ENCODE results near the gene SPEG. TPM values are rescaled to one million over a fixed set of nuclear protein-coding genes. Genes with fewer than 3 reads are reported as not detected.

Gene SPEG
- total and polyA plus RNA-seq, 2 of the 13 experiments (the other 11 are each of a cell fraction or from before 2014, with no cell fraction given): 0.18 to 0.24 TPM

DNA sequence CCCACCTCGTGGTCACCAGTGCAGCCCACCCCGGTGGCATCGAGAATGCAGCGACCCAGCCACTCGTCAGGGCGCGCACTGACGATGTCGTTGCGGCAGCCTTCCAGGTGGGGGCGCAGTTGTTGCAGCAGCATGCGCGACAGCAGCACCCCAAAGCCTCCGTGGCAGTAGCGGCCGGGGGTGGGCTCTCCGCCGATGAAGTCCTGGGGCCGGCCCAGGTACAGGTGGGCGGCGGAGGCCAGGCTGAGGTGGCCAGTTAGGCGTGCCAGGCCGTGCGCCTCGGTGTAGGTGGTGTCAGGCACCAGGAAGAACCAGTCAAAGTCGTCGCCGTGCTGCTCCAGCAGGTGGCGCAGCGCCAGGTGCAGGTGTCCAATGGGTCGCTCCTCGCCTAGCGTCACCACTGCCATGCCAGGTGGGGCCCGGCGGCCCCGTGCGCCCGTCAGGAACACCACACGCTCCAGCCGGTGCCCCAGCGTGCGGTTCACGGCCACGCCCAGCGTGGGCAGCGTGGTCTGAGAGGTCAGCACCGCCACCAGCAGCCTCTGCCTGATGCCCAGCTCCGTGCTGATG, 107.1 kb downstream of the SPEG start (continued):
- TF ChIP-seq, protein P1, sequence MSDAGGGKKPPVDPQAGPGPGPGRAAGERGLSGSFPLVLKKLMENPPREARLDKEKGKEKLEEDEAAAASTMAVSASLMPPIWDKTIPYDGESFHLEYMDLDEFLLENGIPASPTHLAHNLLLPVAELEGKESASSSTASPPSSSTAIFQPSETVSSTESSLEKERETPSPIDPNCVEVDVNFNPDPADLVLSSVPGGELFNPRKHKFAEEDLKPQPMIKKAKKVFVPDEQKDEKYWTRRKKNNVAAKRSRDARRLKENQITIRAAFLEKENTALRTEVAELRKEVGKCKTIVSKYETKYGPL (CRISPR knock-in tag; IDR thresholded peaks at IDR 0.05): no peak
- TF ChIP-seq NFIB (CRISPR knock-in tag; IDR thresholded peaks at IDR 0.05; ENCODE audit: borderline replicate concordance): no peak
- TF ChIP-seq GABPA (IDR thresholded peaks at IDR 0.05; ENCODE audit: low read depth, low read length): no peak
- peak; percentile 19; the same call in 1 of the 2 replicates for TF ChIP-seq GABPA (CRISPR knock-in tag; IDR thresholded peaks at IDR 0.05; ENCODE audit: low read depth)
- peak; percentile 72 for TF ChIP-seq JUN (CRISPR knock-in tag; IDR thresholded peaks at IDR 0.05)
- TF ChIP-seq ZNF792 (CRISPR knock-in tag; IDR thresholded peaks at IDR 0.05): peak; percentile 58; the same call in 1 of the 2 replicates
- no peak; the same call in none of the 2 replicates for TF ChIP-seq KDM5B (CRISPR knock-in tag; IDR thresholded peaks at IDR 0.05; ENCODE audit: borderline replicate concordance)
- TF ChIP-seq SNAI1 (CRISPR knock-in tag; IDR thresholded peaks at IDR 0.05; ENCODE audit: borderline replicate concordance): no peak
- no peak for TF ChIP-seq ZNF703 (CRISPR knock-in tag; IDR thresholded peaks at IDR 0.05; ENCODE audit: borderline replicate concordance)
- TF ChIP-seq SYNCRIP (IDR thresholded peaks at IDR 0.05; ENCODE audit: insufficient read depth, low read depth, low read length): no peak
- no peak for TF ChIP-seq ZNF615 (CRISPR knock-in tag; IDR thresholded peaks at IDR 0.05; ENCODE audit: borderline replicate concordance)
- TF ChIP-seq STAG1 (CRISPR knock-in tag; IDR thresholded peaks at IDR 0.05): peak; percentile 87; the same call in 1 of the 2 replicates
- TF ChIP-seq MZF1 (CRISPR knock-in tag; IDR thresholded peaks at IDR 0.05; ENCODE audit: borderline replicate concordance): no peak
- TF ChIP-seq PHF8 (CRISPR knock-in tag; IDR thresholded peaks at IDR 0.05): peak; percentile 65; the same call in 1 of the 2 replicates
- TF ChIP-seq, protein P2, sequence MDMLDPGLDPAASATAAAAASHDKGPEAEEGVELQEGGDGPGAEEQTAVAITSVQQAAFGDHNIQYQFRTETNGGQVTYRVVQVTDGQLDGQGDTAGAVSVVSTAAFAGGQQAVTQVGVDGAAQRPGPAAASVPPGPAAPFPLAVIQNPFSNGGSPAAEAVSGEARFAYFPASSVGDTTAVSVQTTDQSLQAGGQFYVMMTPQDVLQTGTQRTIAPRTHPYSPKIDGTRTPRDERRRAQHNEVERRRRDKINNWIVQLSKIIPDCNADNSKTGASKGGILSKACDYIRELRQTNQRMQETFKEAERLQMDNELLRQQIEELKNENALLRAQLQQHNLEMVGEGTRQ (IDR thresholded peaks at IDR 0.05; ENCODE audit: low read depth, low read length): no peak
- TF ChIP-seq, protein P2 (CRISPR knock-in tag; IDR thresholded peaks at IDR 0.05; ENCODE audit: borderline replicate concordance): no peak
- peak; percentile 67 for TF ChIP-seq TEAD3 (CRISPR knock-in tag; optimal IDR thresholded peaks at IDR 0.05; ENCODE audit: borderline replicate concordance)
- TF ChIP-seq ZNF788 (CRISPR knock-in tag; IDR thresholded peaks at IDR 0.05; ENCODE audit: borderline replicate concordance): peak; percentile 92; the same call in 1 of the 2 replicates
- TF ChIP-seq, protein P3, sequence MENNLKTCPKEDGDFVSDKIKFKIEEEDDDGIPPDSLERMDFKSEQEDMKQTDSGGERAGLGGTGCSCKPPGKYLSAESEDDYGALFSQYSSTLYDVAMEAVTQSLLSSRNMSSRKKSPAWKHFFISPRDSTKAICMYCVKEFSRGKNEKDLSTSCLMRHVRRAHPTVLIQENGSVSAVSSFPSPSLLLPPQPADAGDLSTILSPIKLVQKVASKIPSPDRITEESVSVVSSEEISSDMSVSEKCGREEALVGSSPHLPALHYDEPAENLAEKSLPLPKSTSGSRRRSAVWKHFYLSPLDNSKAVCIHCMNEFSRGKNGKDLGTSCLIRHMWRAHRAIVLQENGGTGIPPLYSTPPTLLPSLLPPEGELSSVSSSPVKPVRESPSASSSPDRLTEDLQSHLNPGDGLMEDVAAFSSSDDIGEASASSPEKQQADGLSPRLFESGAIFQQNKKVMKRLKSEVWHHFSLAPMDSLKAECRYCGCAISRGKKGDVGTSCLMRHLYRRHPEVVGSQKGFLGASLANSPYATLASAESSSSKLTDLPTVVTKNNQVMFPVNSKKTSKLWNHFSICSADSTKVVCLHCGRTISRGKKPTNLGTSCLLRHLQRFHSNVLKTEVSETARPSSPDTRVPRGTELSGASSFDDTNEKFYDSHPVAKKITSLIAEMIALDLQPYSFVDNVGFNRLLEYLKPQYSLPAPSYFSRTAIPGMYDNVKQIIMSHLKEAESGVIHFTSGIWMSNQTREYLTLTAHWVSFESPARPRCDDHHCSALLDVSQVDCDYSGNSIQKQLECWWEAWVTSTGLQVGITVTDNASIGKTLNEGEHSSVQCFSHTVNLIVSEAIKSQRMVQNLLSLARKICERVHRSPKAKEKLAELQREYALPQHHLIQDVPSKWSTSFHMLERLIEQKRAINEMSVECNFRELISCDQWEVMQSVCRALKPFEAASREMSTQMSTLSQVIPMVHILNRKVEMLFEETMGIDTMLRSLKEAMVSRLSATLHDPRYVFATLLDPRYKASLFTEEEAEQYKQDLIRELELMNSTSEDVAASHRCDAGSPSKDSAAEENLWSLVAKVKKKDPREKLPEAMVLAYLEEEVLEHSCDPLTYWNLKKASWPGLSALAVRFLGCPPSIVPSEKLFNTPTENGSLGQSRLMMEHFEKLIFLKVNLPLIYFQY (CRISPR knock-in tag; IDR thresholded peaks at IDR 0.05; ENCODE audit: borderline replicate concordance): peak; percentile 85; the same call in 1 of the 2 replicates
- 0 out of 2 replicates have a peak, but pooled peaks have one; percentile 63 for TF ChIP-seq BRCA1 (CRISPR knock-in tag; IDR thresholded peaks at IDR 0.05)
- no peak for TF ChIP-seq ZFP37 (CRISPR knock-in tag; IDR thresholded peaks at IDR 0.05; ENCODE audit: borderline replicate concordance)
- TF ChIP-seq ZNF329 (CRISPR knock-in tag; IDR thresholded peaks at IDR 0.05; ENCODE audit: low read depth): peak; percentile 69
- no peak for TF ChIP-seq SSRP1 (CRISPR knock-in tag; IDR thresholded peaks at IDR 0.05)
- no peak; the same call in 1 of the 2 replicates for TF ChIP-seq ETV6 (CRISPR knock-in tag; conservative IDR thresholded peaks at IDR 0.05)
- TF ChIP-seq YEATS2 (CRISPR knock-in tag; IDR thresholded peaks at IDR 0.05; ENCODE audit: borderline replicate concordance): peak; percentile 66
- TF ChIP-seq NCOA2 (CRISPR knock-in tag; IDR thresholded peaks at IDR 0.05): no peak
